GM12891 (cell line): ENCODE results near the gene FERMT1.

Experiments
- POLR2A ChIP-seq: IDR thresholded peaks from 2 replicates; pipeline ENCODE4 v1.6.1; 2011; ENCODE audit warnings: low read depth, low read length, control low read depth
- POLR2AphosphoS5 ChIP-seq: IDR thresholded peaks from 2 replicates; pipeline ENCODE4 v1.6.1; 2011; ENCODE audit warnings: low read depth, low read length, control low read depth
- POU2F2 ChIP-seq: IDR thresholded peaks from 2 replicates; pipeline ENCODE4 v1.6.1; 2011; ENCODE audit warnings: low read depth, mild to moderate bottlenecking, control low read depth, low read length, moderate library complexity
- SPI1 ChIP-seq: IDR thresholded peaks from 2 replicates; pipeline ENCODE4 v1.6.1; 2011; ENCODE audit warnings: low read depth, low read length, control low read depth
- TAF1 ChIP-seq: IDR thresholded peaks from 2 replicates; pipeline ENCODE4 v1.6.1; 2011; ENCODE audit warnings: low read depth, low read length, control low read depth

DNA sequence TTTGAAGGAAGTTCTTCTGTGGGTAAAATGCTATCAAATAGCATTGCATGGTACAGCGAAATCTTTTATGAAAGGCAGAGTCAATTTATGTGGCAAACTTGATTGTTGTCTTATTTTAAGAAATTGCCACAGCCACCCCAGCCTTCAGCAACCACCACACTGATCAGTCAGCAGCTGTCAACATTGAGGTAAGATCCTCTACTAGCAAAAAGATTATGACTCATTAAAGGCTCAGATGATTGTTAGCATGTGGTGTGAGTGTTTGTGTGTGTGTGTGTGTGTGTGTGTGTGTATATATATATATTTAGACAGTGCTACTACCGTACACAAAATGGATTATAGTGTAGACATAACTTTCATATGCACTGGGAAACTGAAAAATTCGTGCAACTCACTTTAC, 96.8 kb downstream of the FERMT1 start:
- no peak for TF ChIP-seq POLR2A
- no peak for TF ChIP-seq TAF1
- no peak for TF ChIP-seq POU2F2
- no peak for TF ChIP-seq POLR2AphosphoS5
- no peak for TF ChIP-seq SPI1
